HCT116 (cell line): Measurements from ENCODE around the gene PIM1.

Experiments
- EZH2 ChIP-seq: fragments of 200-600 bp; sonication (generic); IDR thresholded peaks from 2 replicates; pipeline ENCODE4 v1.6.1; 2017; ENCODE audit warnings: antibody characterized with exemption, mixed run types
- POLR2A ChIP-seq: IDR thresholded peaks from 2 replicates; pipeline ENCODE4 v1.7.0; 2011; ENCODE audit warnings: borderline replicate concordance; ENCODE audit not compliant: insufficient read depth, insufficient read length; ENCODE audit errors: extremely low read depth
- RAD21 ChIP-seq: IDR thresholded peaks from 2 replicates; pipeline ENCODE4 v1.6.1; 2012; ENCODE audit warnings: low read depth, mild to moderate bottlenecking
- SIN3A ChIP-seq: IDR thresholded peaks from 2 replicates; pipeline ENCODE4 v1.6.1; 2012; ENCODE audit warnings: low read depth
- SP1 ChIP-seq: IDR thresholded peaks from 2 replicates; pipeline ENCODE4 v1.6.1; 2012; ENCODE audit warnings: low read depth
- ZNF274 ChIP-seq: fragments of 200-500 bp; sonication (Bioruptor generic); IDR thresholded peaks from 2 replicates; pipeline ENCODE4 v1.6.1; 2014; ENCODE audit warnings: mild to moderate bottlenecking, low read depth, low read length, inconsistent platforms
- TF ChIP-seq, protein P1 (sequence below), 3 experiments: fragments of 200-600 bp in 1 of 3; sonication (generic) in 1 of 3; IDR thresholded peaks in 2 of 3; conservative IDR thresholded peaks in 1 of 3; 2 replicates each; pipeline ENCODE4 v1.5.1; 2012 to 2017; ENCODE audit warnings: low read depth in 2 of 3, low read length in 2 of 3, antibody characterized with exemption in 1 of 3, borderline replicate concordance in 1 of 3, control low read depth in 1 of 3, mild to moderate bottlenecking in 1 of 3, mixed read lengths in 1 of 3, mixed run types in 1 of 3, moderate library complexity in 1 of 3; ENCODE audit not compliant: insufficient read depth in 1 of 3
- TF ChIP-seq, protein P2 (sequence below): IDR thresholded peaks from 2 replicates; pipeline ENCODE4 v1.6.1; 2011; ENCODE audit warnings: mild to moderate bottlenecking, low read length, moderate library complexity; ENCODE audit not compliant: insufficient replicate concordance; ENCODE audit errors: extremely low read depth
- TF ChIP-seq, protein P3 (sequence below): IDR thresholded peaks from 2 replicates; pipeline ENCODE4 v1.6.1; 2012

DNA sequence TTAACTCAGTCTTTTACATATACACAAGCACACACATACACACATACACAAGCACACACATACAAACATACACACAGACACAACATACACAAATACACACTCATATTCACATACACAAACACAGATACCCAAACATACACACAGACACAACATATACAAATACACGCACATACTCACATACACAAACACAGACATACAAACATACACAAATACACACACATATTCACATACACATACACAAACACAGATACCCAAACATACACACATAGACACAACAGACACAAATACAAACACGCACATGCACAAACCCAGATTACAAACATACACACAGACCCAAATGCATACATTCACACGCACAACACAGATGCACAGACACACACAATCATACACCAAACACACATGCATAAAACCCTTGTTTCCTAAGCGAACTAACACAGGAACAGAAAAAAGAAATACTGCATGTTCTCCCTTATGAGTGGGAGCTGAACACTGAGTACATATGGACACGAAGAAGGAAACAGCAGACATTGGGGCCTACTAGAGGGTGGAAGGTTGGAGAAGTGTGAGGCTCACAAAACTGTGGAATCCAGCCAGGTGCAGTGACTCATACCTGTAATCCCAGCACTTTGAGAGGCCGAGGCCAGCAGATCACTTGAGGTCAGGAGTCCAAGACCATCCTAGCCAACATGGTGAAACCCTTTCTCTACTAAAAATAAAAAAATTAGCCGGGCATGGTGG, 34.2 kb downstream of the PIM1 start:
- TF ChIP-seq, protein P1, sequence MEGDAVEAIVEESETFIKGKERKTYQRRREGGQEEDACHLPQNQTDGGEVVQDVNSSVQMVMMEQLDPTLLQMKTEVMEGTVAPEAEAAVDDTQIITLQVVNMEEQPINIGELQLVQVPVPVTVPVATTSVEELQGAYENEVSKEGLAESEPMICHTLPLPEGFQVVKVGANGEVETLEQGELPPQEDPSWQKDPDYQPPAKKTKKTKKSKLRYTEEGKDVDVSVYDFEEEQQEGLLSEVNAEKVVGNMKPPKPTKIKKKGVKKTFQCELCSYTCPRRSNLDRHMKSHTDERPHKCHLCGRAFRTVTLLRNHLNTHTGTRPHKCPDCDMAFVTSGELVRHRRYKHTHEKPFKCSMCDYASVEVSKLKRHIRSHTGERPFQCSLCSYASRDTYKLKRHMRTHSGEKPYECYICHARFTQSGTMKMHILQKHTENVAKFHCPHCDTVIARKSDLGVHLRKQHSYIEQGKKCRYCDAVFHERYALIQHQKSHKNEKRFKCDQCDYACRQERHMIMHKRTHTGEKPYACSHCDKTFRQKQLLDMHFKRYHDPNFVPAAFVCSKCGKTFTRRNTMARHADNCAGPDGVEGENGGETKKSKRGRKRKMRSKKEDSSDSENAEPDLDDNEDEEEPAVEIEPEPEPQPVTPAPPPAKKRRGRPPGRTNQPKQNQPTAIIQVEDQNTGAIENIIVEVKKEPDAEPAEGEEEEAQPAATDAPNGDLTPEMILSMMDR (IDR thresholded peaks at IDR 0.05 in 2 of 3, conservative IDR thresholded peaks at IDR 0.05 in 1 of 3; ENCODE audit: borderline replicate concordance in 1 of 3, insufficient read depth in 1 of 3, low read depth in 2 of 3, low read length in 2 of 3), result no peak
- TF ChIP-seq EZH2, result no peak
- TF ChIP-seq, protein P2, sequence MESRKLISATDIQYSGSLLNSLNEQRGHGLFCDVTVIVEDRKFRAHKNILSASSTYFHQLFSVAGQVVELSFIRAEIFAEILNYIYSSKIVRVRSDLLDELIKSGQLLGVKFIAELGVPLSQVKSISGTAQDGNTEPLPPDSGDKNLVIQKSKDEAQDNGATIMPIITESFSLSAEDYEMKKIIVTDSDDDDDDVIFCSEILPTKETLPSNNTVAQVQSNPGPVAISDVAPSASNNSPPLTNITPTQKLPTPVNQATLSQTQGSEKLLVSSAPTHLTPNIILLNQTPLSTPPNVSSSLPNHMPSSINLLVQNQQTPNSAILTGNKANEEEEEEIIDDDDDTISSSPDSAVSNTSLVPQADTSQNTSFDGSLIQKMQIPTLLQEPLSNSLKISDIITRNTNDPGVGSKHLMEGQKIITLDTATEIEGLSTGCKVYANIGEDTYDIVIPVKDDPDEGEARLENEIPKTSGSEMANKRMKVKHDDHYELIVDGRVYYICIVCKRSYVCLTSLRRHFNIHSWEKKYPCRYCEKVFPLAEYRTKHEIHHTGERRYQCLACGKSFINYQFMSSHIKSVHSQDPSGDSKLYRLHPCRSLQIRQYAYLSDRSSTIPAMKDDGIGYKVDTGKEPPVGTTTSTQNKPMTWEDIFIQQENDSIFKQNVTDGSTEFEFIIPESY, result no peak
- TF ChIP-seq SP1, result no peak
- TF ChIP-seq, protein P3, sequence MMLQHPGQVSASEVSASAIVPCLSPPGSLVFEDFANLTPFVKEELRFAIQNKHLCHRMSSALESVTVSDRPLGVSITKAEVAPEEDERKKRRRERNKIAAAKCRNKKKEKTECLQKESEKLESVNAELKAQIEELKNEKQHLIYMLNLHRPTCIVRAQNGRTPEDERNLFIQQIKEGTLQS, result no peak
- TF ChIP-seq RAD21, result no peak
- no peak for TF ChIP-seq ZNF274
- TF ChIP-seq SIN3A, result no peak
- TF ChIP-seq POLR2A, result no peak
